B cell (primary cell): ENCODE measurements around the gene GPR176. TPM values are rescaled to one million over a fixed set of nuclear protein-coding genes. Genes with fewer than 3 reads are reported as not detected.

ENCODE experiments used
- ATAC-seq: fragments of 200-7000 bp; cut with Tn5 transposase; one replicate; pipeline ENCODE4 v1.10.0; 2021; ENCODE audit warnings: low read depth, mild to moderate bottlenecking, moderate number of reproducible peaks, moderate library complexity
- CTCF ChIA-PET: fragments of 350-600 bp; sonication (Branson Sonifier 250); formaldehyde crosslinking; loops from one replicate; lab custom pipeline; 2021; ENCODE audit warnings: antibody characterized with exemption, inconsistent platforms; lab: Charles Lee
- POLR2A ChIA-PET: fragments of 350-600 bp; sonication (Branson Sonifier 250); formaldehyde crosslinking; loops from one replicate; lab custom pipeline; 2021; ENCODE audit warnings: antibody characterized with exemption; lab: Charles Lee
- DNase-seq: peaks from one replicate; pipeline ENCODE4 v3.0.0; 2013
- H2AFZ ChIP-seq: 2 replicates; pipeline ENCODE4 v1.6.1; 2012; ENCODE audit warnings: mild to moderate bottlenecking, low read depth, low read length; ENCODE audit not compliant: insufficient read depth, poor library complexity, severe bottlenecking
- H3K27ac ChIP-seq, 2 donors: 1 replicate in 1 of 2; 2 replicates in 1 of 2; pipeline ENCODE4 v1.5.1; 2012 to 2013; ENCODE audit warnings: low read length in 2 of 2, mild to moderate bottlenecking in 2 of 2, moderate library complexity in 1 of 2
- H3K27me3 ChIP-seq, 4 experiments: fragments of 200-600 bp in 1 of 4; sonication (generic) in 1 of 4; replicated peaks in 1 of 4; 1 replicate in 2 of 4; 2 replicates in 2 of 4; pipeline versions ENCODE4 v1.6.1 to v1.7.0; 2013 to 2016; ENCODE audit warnings: low read length in 3 of 4, mild to moderate bottlenecking in 2 of 4, mixed read lengths in 1 of 4, moderate library complexity in 1 of 4; ENCODE audit not compliant: insufficient read depth in 4 of 4, control insufficient read depth in 3 of 4; ENCODE audit errors: control extremely low read depth in 1 of 4
- H3K36me3 ChIP-seq, 2 experiments: replicated peaks in 1 of 2; 1 replicate in 1 of 2; 2 replicates in 1 of 2; pipeline versions ENCODE4 v1.6.1 to v1.7.1; 2013; ENCODE audit warnings: low read length in 1 of 2; ENCODE audit not compliant: insufficient read depth in 2 of 2, control insufficient read depth in 1 of 2; ENCODE audit errors: control extremely low read depth in 1 of 2, extremely low read depth in 1 of 2
- H3K4me1 ChIP-seq, 2 donors: fragments of 200-600 bp in 1 of 2; sonication (generic) in 1 of 2; 1 replicate in 1 of 2; 2 replicates in 1 of 2; pipeline versions ENCODE4 v1.5.1 to v1.6.1; 2013 to 2017; ENCODE audit warnings: low read length in 2 of 2; ENCODE audit not compliant: control insufficient read depth in 2 of 2, insufficient read depth in 2 of 2
- H3K4me2 ChIP-seq: replicated peaks from 2 replicates; pipeline ENCODE3; 2012; ENCODE audit warnings: mild to moderate bottlenecking, low read depth, low read length; ENCODE audit not compliant: poor library complexity, severe bottlenecking
- H3K4me3 ChIP-seq, 5 experiments: fragments of 200-600 bp in 1 of 5; sonication (generic) in 1 of 5; 1 replicate in 3 of 5; 2 replicates in 2 of 5; pipeline versions ENCODE4 v1.5.1 to v1.7.0; 2011 to 2016; ENCODE audit warnings: low read length in 4 of 5, mild to moderate bottlenecking in 4 of 5, low read depth in 2 of 5, control low read depth in 1 of 5, moderate library complexity in 1 of 5; ENCODE audit not compliant: insufficient read depth in 1 of 5; ENCODE audit errors: control extremely low read depth in 1 of 5, extremely low read depth in 1 of 5
- H3K79me2 ChIP-seq: fragments of 200-600 bp; sonication (generic); one replicate; pipeline ENCODE4 v1.6.0; 2016; ENCODE audit warnings: low read length; ENCODE audit not compliant: control insufficient read depth, insufficient read depth
- H3K9ac ChIP-seq: fragments of 200-600 bp; sonication (generic); 2 replicates; pipeline ENCODE4 v1.6.1; 2017; ENCODE audit warnings: mild to moderate bottlenecking, low read length, moderate library complexity
- H3K9me3 ChIP-seq, 3 donors: one replicate each; pipeline versions ENCODE4 v1.6.1 to v1.7.1; 2013; ENCODE audit warnings: low read length in 2 of 3; ENCODE audit not compliant: control insufficient read depth in 2 of 3, insufficient read depth in 1 of 3; ENCODE audit errors: control extremely low read depth in 1 of 3
- H4K20me1 ChIP-seq: 2 replicates; pipeline ENCODE4 v1.6.0; 2012; ENCODE audit warnings: mild to moderate bottlenecking, low read length; ENCODE audit not compliant: insufficient read depth, control insufficient read depth, poor library complexity, severe bottlenecking
- H3K27ac Mint-ChIP-seq: one replicate; pipeline ENCODE4 v1.8.0; 2021; ENCODE audit warnings: mixed read lengths
- H3K27me3 Mint-ChIP-seq: one replicate; pipeline ENCODE4 v1.8.0; 2021; ENCODE audit warnings: mixed read lengths
- H3K4me1 Mint-ChIP-seq: one replicate; pipeline ENCODE4 v1.8.0; 2021; ENCODE audit warnings: mixed read lengths
- H3K4me3 Mint-ChIP-seq: one replicate; pipeline ENCODE4 v1.8.0; 2021; ENCODE audit warnings: mixed read lengths
- H3K9me3 Mint-ChIP-seq: one replicate; pipeline ENCODE4 v1.8.0; 2022; ENCODE audit warnings: mixed read lengths; ENCODE audit not compliant: insufficient read depth
- CTCF ChIP-seq: fragments of 200-600 bp; IDR thresholded peaks from one replicate; pipeline ENCODE4 v1.8.0; 2022; ENCODE audit warnings: antibody characterized with exemption, mild to moderate bottlenecking
- EZH2 ChIP-seq: IDR thresholded peaks from 2 replicates; pipeline ENCODE4 v1.6.1; 2012; ENCODE audit warnings: borderline replicate concordance, low read depth, mild to moderate bottlenecking, moderate library complexity, low read length; ENCODE audit not compliant: insufficient read depth, poor library complexity, severe bottlenecking
- WGBS: methylation state at CpG from one replicate; pipeline ENCODE4 v1.1.5; 2013; ENCODE audit warnings: missing lambda C conversion rate; ENCODE audit not compliant: insufficient coverage; 5-methylcytosine and 5-hydroxymethylcytosine counted together
- intact Hi-C: fragments of 100-400 bp; cut with micrococcal nuclease; formaldehyde crosslinking; loops from one replicate; pipeline ENCODE4 v1.10.0; 2022
- polyA plus RNA-seq: library from polyadenylated mRNA; depleted of rRNA; stranded (reverse); fragments of >200 nt; gene quantifications from 2 replicates; pipeline ENCODE4 v1.2.3, GENCODE V29; 2012
- total RNA-seq, 2 donors: library from RNA; stranded (reverse); fragments of 120-200 nt in 1 of 2; gene quantifications; 1 replicate in 1 of 2; 2 replicates in 1 of 2; pipeline versions ENCODE4 v1.2.3 to v1.2.4, GENCODE V29; 2013 to 2022

The GPR176 gene
- total and polyA plus RNA-seq, 2 donors (not counting 1 experiment from before 2014, with no cell fraction given), result 0.07 to 0.30 TPM

DNA sequence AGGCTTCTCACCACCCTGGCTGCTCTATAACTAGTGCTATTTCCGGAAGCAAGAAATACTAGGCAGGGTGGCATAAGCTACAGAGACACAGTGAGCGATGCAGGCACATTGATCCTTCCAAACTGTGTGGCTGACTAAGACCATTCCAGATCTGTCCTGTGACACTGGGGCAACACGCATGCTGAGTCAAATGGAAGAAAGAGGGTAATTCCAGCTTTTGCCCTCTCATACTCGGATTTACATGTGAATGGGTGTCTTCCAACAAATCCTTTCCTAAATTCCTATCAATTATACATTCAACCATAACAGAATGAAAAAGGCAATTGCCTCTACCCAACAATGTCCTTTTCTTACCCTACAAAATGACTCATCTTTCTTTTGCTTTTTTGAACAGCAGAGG lies 142.6 kb downstream of the GPR176 start:
- no peaks in the 10 kb centered on the region for H3K9me3 Mint-ChIP-seq
- peaks cover 20% of the 10 kb centered on the region for H3K27me3 Mint-ChIP-seq
- Histone ChIP-seq H3K4me1 (peaks cover 11 to 20% of the 10 kb centered on the region in 2 donors), H3K4me2 (no peak overlapping the region), H3K79me2 (no peaks in the 10 kb centered on the region), H2AFZ (no peak overlapping the region), H3K4me3 (no peak overlapping the region), H3K9ac (no peak overlapping the region), H3K9me3 (no peaks in the 10 kb centered on the region), H3K36me3 (no peaks in the 10 kb centered on the region), H3K27me3 (peaks cover 0 to 5% (median 2%) of the 10 kb centered on the region in 4 experiments), H4K20me1 (no peaks in the 10 kb centered on the region), H3K27ac (no peak overlapping the region)
- 73% methylated on average over 4 of the region's 4 CpGs for WGBS
- CTCF ChIA-PET, result interaction anchor here (1.4 kb wide), 1 partner anchor 20 kb away, joined by 4 read pairs; no protein-coding TSS in a partner anchor
- intact Hi-C loops, result no loop called here
- no peak overlapping the region for H3K27ac Mint-ChIP-seq
- TF ChIP-seq EZH2 (no peak), CTCF (no peak)
- ATAC-seq (no peak), DNase-seq (no peak)
- H3K4me3 Mint-ChIP-seq, result no peak overlapping the region
- POLR2A ChIA-PET, result no interaction called here
- peaks cover 19% of the 10 kb centered on the region for H3K4me1 Mint-ChIP-seq

DNA sequence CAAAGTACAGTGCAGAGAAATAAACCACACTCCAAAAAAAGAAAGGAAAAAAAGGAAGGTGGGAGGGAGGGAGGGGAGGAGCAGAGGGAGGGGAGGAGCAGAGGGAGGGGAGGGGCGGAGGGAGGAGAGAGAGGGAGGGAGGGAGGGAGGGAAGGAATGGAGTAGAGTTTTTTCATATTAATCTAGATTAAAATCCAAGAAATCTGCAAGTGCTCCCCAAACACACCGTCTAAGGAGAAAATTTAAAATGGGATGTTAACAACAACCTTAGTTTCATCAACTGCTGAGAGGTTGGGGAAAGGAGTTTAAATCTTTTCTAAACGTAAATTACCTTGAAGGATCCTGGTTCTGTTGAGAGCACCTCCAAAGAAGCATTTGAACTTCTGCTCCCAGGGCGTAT lies 144.0 kb downstream of the GPR176 start:
- H3K27me3 ChIP-seq, result peaks cover 0 to 5% (median 2%) of the 10 kb centered on the region in 4 experiments
- no peak overlapping the region for H2AFZ ChIP-seq
- Mint-ChIP-seq H3K9me3 (no peaks in the 10 kb centered on the region), H3K4me3 (no peak overlapping the region), H3K27ac (no peak overlapping the region), H3K4me1 (peaks cover 10% of the 10 kb centered on the region), H3K27me3 (peaks cover 20% of the 10 kb centered on the region)
- H4K20me1 ChIP-seq, result no peaks in the 10 kb centered on the region
- no CpG with 5 or more reads among the region's 4 CpGs for WGBS
- intact Hi-C loops, result no loop called here
- peaks cover 6 to 13% of the 10 kb centered on the region in 2 donors for H3K4me1 ChIP-seq
- no peaks in the 10 kb centered on the region for H3K79me2 ChIP-seq
- no peaks in the 10 kb centered on the region for H3K36me3 ChIP-seq
- DNase-seq, result no peak
- no peak overlapping the region for H3K27ac ChIP-seq
- no peak overlapping the region for H3K4me3 ChIP-seq
- POLR2A ChIA-PET, result no interaction called here
- ATAC-seq, result no peak
- no peak overlapping the region for H3K9ac ChIP-seq
- CTCF ChIA-PET, result no interaction called here
- no peaks in the 10 kb centered on the region for H3K9me3 ChIP-seq
- no peak for TF ChIP-seq EZH2
- TF ChIP-seq CTCF, result no peak
- H3K4me2 ChIP-seq, result no peak overlapping the region
